HG03066 (cell line): ENCODE measurements around the gene TMEM271.

ENCODE experiments used
- ATAC-seq: cut with Tn5 transposase; IDR thresholded peaks from one replicate; pipeline ENCODE4 v1.9.1; 2021; ENCODE audit warnings: low read depth; ENCODE audit not compliant: unreplicated experiment

Gene TMEM271

GRCh38 chr4:536351-536972 is 39.6 kb downstream of the TMEM271 start:
- no peak for ATAC-seq

GRCh38 chr4:535924-536281 is 40.2 kb downstream of the TMEM271 start:
- ATAC-seq = no peak

GRCh38 chr4:535181-535923 is 40.7 kb downstream of the TMEM271 start:
- ATAC-seq = no peak

GRCh38 chr4:534576-535151 is 41.4 kb downstream of the TMEM271 start:
- no peak for ATAC-seq

- no peak for ATAC-seq
Measured at GRCh38 chr4:534101-534575, 42.0 kb downstream of the TMEM271 start.

- ATAC-seq = no peak
Measured at GRCh38 chr4:533318-534100, 42.6 kb downstream of the TMEM271 start.

- ATAC-seq = no peak
Measured at GRCh38 chr4:532588-533317, 43.3 kb downstream of the TMEM271 start.

GRCh38 chr4:531721-532565 is 44.2 kb downstream of the TMEM271 start:
- ATAC-seq = no peak

- ATAC-seq = no peak
Measured at GRCh38 chr4:531076-531475, 45.0 kb downstream of the TMEM271 start.

- no peak for ATAC-seq
Measured at GRCh38 chr4:530017-530781, 45.9 kb downstream of the TMEM271 start.

GRCh38 chr4:529563-529962 is 46.5 kb downstream of the TMEM271 start:
- no peak for ATAC-seq

GRCh38 chr4:528835-529234 is 47.3 kb downstream of the TMEM271 start:
- no peak for ATAC-seq

GRCh38 chr4:528296-528695 is 47.8 kb downstream of the TMEM271 start:
- no peak for ATAC-seq

GRCh38 chr4:526971-527460 is 49.1 kb downstream of the TMEM271 start:
- ATAC-seq = no peak

GRCh38 chr4:526189-526909 is 49.7 kb downstream of the TMEM271 start:
- ATAC-seq = no peak

GRCh38 chr4:525660-526059 is 50.4 kb downstream of the TMEM271 start:
- no peak for ATAC-seq

- ATAC-seq = no peak
Measured at GRCh38 chr4:524196-524595, 51.9 kb downstream of the TMEM271 start.
